ENCODE results near the gene LMOD3.

- TF ChIP-seq CTCF (IDR thresholded peaks at IDR 0.05) = no peak
- no peak for TF ChIP-seq POLR2A (IDR thresholded peaks at IDR 0.05)
Measured at GRCh38 chr3:69130689-69131088, 8.3 kb upstream of the LMOD3 start.

All from testis (tissue), 2 donors.